MM.1S (cell line): ENCODE results near the gene APOA1.

Source experiments
- DNase-seq: peaks from one replicate; pipeline ENCODE4 v3.0.0-alpha.2; 2015
- H2AFZ ChIP-seq: fragments of 300-600 bp; sonication (generic); 2 replicates; pipeline ENCODE4 v1.6.0; 2016; ENCODE audit warnings: antibody characterized with exemption, low read length
- H3F3A ChIP-seq: fragments of 300-600 bp; sonication (generic); 2 replicates; pipeline ENCODE4 v1.6.1; 2016; ENCODE audit warnings: mild to moderate bottlenecking, antibody characterized with exemption, low read length, moderate library complexity, mixed read lengths; ENCODE audit not compliant: insufficient read depth
- H3K27ac ChIP-seq: fragments of 300-600 bp; sonication (generic); 2 replicates; pipeline ENCODE4 v1.5.1; 2016; ENCODE audit warnings: mild to moderate bottlenecking, low read length
- H3K27me3 ChIP-seq: fragments of 300-600 bp; sonication (generic); replicated peaks from 2 replicates; pipeline ENCODE4 v1.6.0; 2016; ENCODE audit warnings: low read length; ENCODE audit not compliant: insufficient read depth
- H3K36me3 ChIP-seq: fragments of 300-600 bp; sonication (generic); replicated peaks from 2 replicates; pipeline ENCODE4 v1.6.1; 2016; ENCODE audit warnings: mild to moderate bottlenecking, low read length, mixed read lengths; ENCODE audit not compliant: insufficient read depth
- H3K4me1 ChIP-seq: fragments of 300-600 bp; sonication (generic); 2 replicates; pipeline ENCODE4 v1.6.1; 2016; ENCODE audit warnings: low read length, mixed read lengths
- H3K4me2 ChIP-seq: fragments of 300-600 bp; sonication (generic); 2 replicates; pipeline ENCODE4 v1.6.0; 2016; ENCODE audit warnings: low read depth, low read length
- H3K4me3 ChIP-seq: fragments of 300-600 bp; sonication (generic); 2 replicates; pipeline ENCODE4 v1.5.1; 2016; ENCODE audit warnings: low read length, mixed read lengths
- H3K79me2 ChIP-seq: fragments of 300-600 bp; sonication (generic); 2 replicates; pipeline ENCODE4 v1.6.1; 2016; ENCODE audit warnings: mixed run types, low read length, mixed read lengths
- H3K9ac ChIP-seq: fragments of 300-600 bp; sonication (generic); 2 replicates; pipeline ENCODE4 v1.6.1; 2016; ENCODE audit warnings: low read length, mixed read lengths
- H3K9me2 ChIP-seq: fragments of 300-600 bp; sonication (generic); replicated peaks from 2 replicates; pipeline ENCODE4 v1.6.1; 2016; ENCODE audit warnings: mild to moderate bottlenecking, low read length, mixed read lengths; ENCODE audit not compliant: insufficient read depth
- H3K9me3 ChIP-seq: fragments of 300-600 bp; sonication (generic); replicated peaks from 2 replicates; pipeline ENCODE4 v1.6.1; 2016; ENCODE audit warnings: mild to moderate bottlenecking, low read length, mixed read lengths; ENCODE audit not compliant: insufficient read depth
- H4K20me1 ChIP-seq: fragments of 300-600 bp; sonication (generic); 2 replicates; pipeline ENCODE4 v1.6.1; 2016; ENCODE audit warnings: mild to moderate bottlenecking, low read length, moderate library complexity, mixed read lengths; ENCODE audit not compliant: insufficient read depth
- EZH2 ChIP-seq: fragments of 300-600 bp; sonication (generic); optimal IDR thresholded peaks from 2 replicates; pipeline ENCODE3; 2017; ENCODE audit warnings: low read depth, mild to moderate bottlenecking, antibody characterized with exemption, low read length, mixed read lengths
- EZH2phosphoT487 ChIP-seq: fragments of 300-600 bp; sonication (generic); IDR thresholded peaks from 2 replicates; pipeline ENCODE4 v1.6.1; 2018; ENCODE audit warnings: antibody characterized with exemption, low read length
- TF ChIP-seq, protein P1 (sequence below): fragments of 300-600 bp; sonication (generic); IDR thresholded peaks from 2 replicates; pipeline ENCODE4 v1.5.1; 2016; ENCODE audit warnings: antibody characterized with exemption, low read length, mixed read lengths

The APOA1 gene

DNA sequence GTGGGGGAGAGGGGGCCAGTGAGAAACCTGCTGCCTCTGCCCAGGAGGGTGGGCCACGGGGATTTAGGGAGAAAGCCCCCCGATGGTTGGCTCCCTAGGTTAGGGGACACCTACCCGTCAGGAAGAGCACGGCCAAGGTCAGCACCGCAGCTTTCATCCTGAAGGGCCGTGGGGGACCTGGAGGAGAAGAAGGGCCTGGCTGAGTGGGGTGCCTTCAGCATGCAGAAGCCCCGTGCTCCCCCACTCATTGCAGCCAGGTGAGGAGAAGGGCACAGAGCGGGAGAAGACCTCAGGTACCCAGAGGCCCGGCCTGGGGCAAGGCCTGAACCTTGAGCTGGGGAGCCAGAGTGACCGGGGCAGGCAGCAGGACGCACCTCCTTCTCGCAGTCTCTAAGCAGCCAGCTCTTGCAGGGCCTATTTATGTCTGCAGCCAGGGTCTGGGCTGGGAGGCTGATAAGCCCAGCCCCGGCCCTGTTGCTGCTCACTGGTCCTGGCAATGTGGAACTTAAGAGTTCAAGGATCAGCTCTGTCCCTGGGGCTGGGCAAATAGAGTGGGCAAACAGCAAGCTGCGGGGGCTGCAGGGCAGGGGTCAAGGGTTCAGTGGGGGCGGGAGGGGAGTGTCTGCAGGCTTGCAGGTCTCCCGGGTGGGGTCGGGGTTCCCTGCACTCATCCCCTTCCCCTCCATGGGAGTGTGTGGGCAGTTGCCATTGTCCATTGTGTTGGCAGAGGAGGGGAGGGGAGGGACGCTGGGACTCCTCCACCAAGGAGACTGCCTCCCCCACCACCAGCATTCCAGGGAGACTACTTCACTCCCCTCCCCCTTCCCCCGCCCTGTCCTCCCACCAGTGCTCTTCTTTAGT lies at the start of gene APOA1:
APOA1 (minus strand) TSS at position 392 of the 861 bp plus-strand sequence; CDS start at position 157, 235 bp downstream.
- H3F3A ChIP-seq: no peaks in the 10 kb centered on the region
- H3K9me2 ChIP-seq: no peaks in the 10 kb centered on the region
- no peaks in the 10 kb centered on the region for H3K79me2 ChIP-seq
- H3K9ac ChIP-seq: no peak within 1 kb of the TSS
- no peak within 1 kb of the TSS for H3K27ac ChIP-seq
- H3K4me3 ChIP-seq: no peak within 1 kb of the TSS
- TF ChIP-seq, protein P1, sequence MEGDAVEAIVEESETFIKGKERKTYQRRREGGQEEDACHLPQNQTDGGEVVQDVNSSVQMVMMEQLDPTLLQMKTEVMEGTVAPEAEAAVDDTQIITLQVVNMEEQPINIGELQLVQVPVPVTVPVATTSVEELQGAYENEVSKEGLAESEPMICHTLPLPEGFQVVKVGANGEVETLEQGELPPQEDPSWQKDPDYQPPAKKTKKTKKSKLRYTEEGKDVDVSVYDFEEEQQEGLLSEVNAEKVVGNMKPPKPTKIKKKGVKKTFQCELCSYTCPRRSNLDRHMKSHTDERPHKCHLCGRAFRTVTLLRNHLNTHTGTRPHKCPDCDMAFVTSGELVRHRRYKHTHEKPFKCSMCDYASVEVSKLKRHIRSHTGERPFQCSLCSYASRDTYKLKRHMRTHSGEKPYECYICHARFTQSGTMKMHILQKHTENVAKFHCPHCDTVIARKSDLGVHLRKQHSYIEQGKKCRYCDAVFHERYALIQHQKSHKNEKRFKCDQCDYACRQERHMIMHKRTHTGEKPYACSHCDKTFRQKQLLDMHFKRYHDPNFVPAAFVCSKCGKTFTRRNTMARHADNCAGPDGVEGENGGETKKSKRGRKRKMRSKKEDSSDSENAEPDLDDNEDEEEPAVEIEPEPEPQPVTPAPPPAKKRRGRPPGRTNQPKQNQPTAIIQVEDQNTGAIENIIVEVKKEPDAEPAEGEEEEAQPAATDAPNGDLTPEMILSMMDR: no peak
- no peak for TF ChIP-seq EZH2
- TF ChIP-seq EZH2phosphoT487: no peak
- H2AFZ ChIP-seq: no peak within 1 kb of the TSS
- H4K20me1 ChIP-seq: no peaks in the 10 kb centered on the region
- no peaks in the 10 kb centered on the region for H3K27me3 ChIP-seq
- 0 out of 2 replicates have a peak, but pooled peaks cover 6% of the 10 kb centered on the region for H3K4me1 ChIP-seq
- no peaks in the 10 kb centered on the region for H3K36me3 ChIP-seq
- no peaks in the 10 kb centered on the region for H3K9me3 ChIP-seq
- DNase-seq: no peak
- no peak within 1 kb of the TSS for H3K4me2 ChIP-seq

- DNase-seq: no peak
- H3F3A ChIP-seq: no peaks in the 10 kb centered on the region
Observed at GRCh38 chr11:116885951-116886655, 48.7 kb upstream of the APOA1 start.

DNA sequence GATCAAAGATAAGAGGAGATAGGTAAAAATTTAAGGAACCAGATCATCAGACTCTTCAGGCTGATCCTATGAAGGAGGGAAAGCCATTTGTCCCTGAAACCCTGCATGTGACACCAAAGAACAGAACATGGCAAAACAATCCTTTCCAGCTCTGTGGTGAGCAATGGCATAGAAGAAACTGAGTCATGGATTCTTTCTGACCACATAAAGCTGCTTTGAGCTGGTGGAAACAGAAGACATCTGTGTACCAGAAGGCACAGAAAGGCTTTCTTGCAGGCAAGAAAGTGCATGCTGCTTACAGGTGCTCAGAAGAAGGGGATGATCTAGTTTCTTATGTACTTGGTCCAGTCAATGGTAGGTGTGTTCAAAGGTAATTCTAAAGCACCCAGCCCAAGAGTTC lies 45.0 kb upstream of the APOA1 start:
- Histone ChIP-seq H3K9me3 (no peaks in the 10 kb centered on the region), H3F3A (no peaks in the 10 kb centered on the region), H3K9ac (no peak overlapping the region), H3K4me2 (no peak overlapping the region), H3K4me3 (no peak overlapping the region), H2AFZ (no peak overlapping the region), H3K4me1 (no peaks in the 10 kb centered on the region), H3K9me2 (no peaks in the 10 kb centered on the region), H3K36me3 (no peaks in the 10 kb centered on the region), H3K79me2 (peaks cover 10% of the 10 kb centered on the region; the same call in 1 of the 2 replicates), H3K27ac (no peak overlapping the region), H4K20me1 (no peaks in the 10 kb centered on the region), H3K27me3 (no peaks in the 10 kb centered on the region)
- peak; percentile 7 for DNase-seq
- TF ChIP-seq, protein P1: no peak
- TF ChIP-seq EZH2phosphoT487 (no peak), EZH2 (no peak)

More at GRCh38 chr11:116885951-116886655, 48.7 kb upstream of the APOA1 start:
- no peak overlapping the region for H2AFZ ChIP-seq
- H3K9ac ChIP-seq: no peak overlapping the region
- no peaks in the 10 kb centered on the region for H3K27me3 ChIP-seq
- H3K4me3 ChIP-seq: no peak overlapping the region
- TF ChIP-seq, protein P1: no peak
- TF ChIP-seq EZH2phosphoT487 (no peak), EZH2 (no peak)
- no peak overlapping the region for H3K27ac ChIP-seq
- no peaks in the 10 kb centered on the region for H3K9me2 ChIP-seq
- no peaks in the 10 kb centered on the region for H3K4me1 ChIP-seq
- no peak overlapping the region for H3K4me2 ChIP-seq
- H3K9me3 ChIP-seq: no peaks in the 10 kb centered on the region
- H3K79me2 ChIP-seq: no peaks in the 10 kb centered on the region
- H3K36me3 ChIP-seq: no peaks in the 10 kb centered on the region
- H4K20me1 ChIP-seq: no peaks in the 10 kb centered on the region
